GM18505 (cell line): ENCODE results near the gene CNIH4.
"Not testable (repeated sequence)": the region's sequence is repeated elsewhere in the genome, so short reads cannot be mapped to it uniquely, and the experiment has no call there.

Source experiments
- ATAC-seq: cut with Tn5 transposase; IDR thresholded peaks from one replicate; pipeline ENCODE4 v1.9.1; 2021; ENCODE audit not compliant: unreplicated experiment
- POLR2A ChIP-seq: IDR thresholded peaks from 4 replicates; pipeline ENCODE4 v1.6.1; 2011; ENCODE audit warnings: borderline replicate concordance; ENCODE audit not compliant: insufficient read depth, insufficient read length; ENCODE audit errors: extremely low read depth

CNIH4 gene

DNA sequence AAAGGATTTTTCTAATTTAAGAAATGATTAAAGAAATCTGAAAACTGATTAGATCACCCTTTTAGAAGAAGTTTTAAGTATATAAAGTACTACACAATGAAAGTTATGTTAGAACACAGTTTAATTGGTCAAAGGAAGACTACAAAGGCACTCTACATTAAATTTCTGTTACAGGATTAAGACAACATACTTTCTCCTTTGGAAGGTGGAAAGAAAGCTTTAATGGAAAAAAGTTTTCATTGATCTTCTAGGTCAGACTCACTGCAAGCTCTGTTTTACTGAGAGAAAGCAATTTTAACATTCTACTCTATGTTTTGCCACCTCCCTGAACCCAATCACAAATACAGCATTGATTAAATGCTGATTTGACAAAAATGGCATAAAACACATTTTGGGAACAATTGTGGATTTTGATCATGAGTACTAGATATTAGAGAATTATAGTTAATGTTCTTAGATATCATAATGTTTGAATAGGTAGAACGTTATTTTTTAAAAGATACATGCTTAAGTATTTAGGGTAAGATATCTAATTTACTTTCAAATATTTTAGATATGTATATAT, 45.9 kb downstream of the CNIH4 start:
- no peak for ATAC-seq
- TF ChIP-seq POLR2A: no peak

DNA sequence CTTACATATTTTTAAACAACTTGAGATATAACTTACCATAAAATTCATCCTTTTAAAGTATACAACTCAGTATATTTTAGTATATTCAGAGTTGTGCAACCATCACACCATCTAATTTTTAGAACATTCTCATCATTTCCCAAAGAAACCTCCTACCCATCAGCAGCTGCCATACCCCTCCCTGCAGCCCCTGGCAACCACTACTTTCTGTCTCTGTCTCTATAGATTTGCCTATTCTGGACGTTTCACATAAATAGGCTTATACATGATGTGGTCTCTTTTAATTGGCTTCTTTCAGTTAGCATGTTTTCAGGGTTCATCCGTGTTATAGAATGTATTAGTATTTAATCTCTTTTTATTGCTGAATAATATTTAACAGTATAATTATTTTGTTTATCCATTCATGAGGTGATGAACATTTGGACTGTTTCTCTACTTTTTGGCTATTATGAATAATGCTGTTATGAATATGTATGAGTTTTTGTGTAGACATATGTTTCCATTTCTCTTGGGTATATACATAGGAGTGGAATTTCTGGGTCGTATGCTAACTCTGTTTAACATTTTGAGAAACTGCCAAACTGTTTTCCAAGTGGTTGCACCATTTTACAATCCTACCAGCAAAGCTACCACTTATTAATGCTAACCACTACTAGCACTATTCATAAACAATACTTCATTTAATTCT, 48.4 kb downstream of the CNIH4 start:
- no peak for TF ChIP-seq POLR2A
- ATAC-seq: no peak

DNA sequence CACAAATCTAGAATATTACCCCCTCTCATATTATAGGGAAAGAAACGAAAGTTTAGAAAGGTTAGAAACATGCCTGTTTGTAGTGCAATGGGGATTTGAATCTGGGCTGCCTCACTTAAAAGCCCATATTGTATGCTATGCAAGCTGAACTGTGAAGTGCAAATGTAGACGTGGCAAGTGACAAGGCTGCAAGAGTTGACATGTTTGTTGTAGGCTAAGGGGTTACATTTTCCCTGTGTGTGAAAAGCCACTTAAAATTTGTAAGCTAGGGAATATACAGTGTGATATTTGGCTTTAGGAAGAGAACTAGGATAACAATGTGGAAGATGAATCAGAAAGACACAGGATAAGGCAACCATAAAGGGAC, 48.9 kb downstream of the CNIH4 start:
- no peak for TF ChIP-seq POLR2A
- ATAC-seq: no peak

DNA sequence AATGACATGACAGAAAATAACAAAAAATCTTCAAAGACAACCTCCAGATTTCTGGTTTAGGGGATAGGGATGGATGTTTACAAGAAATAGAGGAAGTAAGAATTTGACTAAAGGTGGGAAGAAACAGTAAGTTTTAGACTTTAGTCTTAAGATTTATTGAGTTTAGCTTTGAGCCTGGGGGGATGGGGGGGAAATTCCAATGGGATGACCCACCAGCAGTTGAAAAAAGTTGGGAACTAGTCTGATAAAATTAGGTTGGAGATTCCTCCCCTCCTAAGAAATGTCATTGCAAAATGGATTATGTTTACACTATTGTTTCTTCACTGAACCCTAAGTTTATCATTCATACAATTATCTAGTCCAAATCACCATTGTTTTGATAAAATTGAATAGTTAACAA, 49.5 kb downstream of the CNIH4 start:
- ATAC-seq: no peak
- TF ChIP-seq POLR2A: no peak

DNA sequence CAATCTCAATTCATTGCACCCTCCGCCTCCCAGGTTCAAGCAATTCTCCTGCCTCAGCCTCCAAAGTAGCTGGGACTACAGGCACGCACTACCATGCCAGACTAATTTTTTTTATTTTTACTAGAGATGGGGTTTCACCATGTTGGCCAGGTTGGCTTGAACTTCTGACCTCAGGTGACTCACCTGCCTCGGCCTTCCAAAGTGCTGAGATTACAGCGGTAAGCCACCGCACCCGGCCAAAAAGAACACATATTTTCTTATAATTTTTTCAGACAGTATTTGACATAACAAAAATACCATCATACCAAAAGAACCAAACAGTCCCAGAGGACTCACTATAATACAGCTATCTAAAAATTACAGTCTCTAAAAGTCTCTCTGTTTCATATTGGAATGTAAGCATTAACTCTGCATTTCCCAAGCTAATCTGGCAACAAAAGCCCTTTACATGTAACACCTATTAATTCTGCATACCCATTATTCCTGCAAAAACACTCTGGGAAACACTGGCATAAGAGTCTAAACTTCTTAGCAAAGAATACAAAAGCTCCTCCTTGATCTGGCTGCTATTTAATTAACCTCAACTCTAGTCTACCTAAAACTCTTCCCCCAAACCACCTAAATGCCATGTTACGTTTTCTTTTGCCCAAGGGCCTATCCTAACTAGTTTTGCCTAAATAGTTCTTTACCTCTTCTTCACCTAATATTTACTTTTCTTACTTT, 51.1 kb downstream of the CNIH4 start:
- no peak for ATAC-seq
- TF ChIP-seq POLR2A: no peak

DNA sequence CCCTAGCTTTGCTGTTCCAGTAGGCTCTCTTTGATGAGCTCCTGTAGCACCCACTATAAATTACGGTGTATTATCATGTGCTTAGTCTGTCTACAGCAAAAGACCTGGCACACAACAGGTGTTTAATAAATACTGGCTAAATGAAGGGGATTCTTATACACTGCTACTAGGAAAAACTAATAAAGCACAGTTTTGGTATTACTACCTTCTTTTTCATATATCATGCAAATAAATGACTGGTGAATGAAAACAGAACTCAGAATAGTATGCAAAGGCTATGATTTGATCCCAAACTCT, 51.6 kb downstream of the CNIH4 start:
- ATAC-seq: no peak

DNA sequence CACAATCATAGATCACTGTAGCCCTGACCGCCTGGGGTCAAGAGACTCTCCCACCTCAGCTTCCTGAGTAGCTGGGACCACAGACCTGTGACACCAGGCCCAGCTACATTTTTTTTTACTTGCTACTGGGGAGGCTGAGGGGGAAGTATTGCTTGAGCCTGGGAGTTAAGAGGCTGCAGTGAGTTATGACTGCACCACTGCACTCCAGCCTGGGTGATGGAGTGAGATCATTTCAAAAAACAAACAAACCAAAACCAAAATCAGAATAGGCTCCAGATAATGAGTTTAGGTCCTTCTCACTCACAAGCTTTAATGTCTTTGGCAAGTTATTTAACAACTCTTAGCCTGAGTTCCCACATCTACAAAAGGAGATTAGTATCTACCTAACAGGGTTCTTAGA, 55.1 kb downstream of the CNIH4 start:
- no peak for ATAC-seq
- TF ChIP-seq POLR2A: no peak

More for the DNA sequence above, 51.6 kb downstream of the CNIH4 start:
- no peak for TF ChIP-seq POLR2A

DNA sequence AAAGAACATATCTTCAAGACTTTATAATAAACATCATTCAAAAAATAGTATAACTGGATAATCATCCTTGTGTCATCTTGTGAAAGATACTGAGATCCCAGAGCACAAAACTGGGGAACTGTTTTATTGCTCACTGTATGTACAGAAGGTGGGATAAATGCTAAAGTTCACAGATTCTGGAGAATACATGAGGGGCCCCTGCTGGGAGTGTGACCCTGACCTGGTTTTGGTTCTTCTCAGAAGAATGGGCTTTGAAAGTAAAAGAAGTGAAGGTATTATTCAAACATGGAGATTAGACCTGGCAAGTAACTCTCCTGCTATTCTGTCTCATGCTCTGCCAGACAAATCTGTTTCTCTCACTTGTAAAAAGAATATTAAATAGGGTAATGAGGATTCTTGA, 63.4 kb downstream of the CNIH4 start:
- TF ChIP-seq POLR2A: no peak
- no peak for ATAC-seq

DNA sequence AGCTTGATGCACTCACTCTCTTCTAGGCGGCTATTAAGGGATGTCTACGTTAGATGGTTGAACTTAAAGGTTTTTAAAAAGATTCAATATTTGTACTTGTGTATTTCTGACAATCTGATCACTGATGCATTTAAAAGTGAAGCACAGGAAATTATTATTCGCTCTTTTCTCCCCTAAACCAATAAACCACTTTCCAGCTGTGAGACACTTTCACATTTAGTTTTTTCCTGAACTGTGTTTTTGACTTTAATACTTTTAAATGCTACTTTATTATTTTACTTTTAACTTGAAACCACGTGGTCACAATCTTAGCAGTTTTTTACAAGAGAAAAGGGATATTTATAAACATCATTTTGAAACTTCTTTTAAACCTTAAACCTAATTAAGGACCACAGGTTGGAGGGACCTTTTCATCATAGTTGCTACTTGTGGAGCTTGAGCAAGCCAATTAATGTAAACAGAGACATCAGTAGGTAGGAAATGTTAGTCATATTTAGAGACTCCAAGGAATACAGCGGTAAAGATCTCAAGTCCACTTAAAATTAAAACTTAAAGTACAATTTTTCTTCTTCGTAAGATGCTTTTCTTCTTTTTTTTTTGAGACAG, 68.7 kb downstream of the CNIH4 start:
- no peak for TF ChIP-seq POLR2A
- no peak for ATAC-seq

DNA sequence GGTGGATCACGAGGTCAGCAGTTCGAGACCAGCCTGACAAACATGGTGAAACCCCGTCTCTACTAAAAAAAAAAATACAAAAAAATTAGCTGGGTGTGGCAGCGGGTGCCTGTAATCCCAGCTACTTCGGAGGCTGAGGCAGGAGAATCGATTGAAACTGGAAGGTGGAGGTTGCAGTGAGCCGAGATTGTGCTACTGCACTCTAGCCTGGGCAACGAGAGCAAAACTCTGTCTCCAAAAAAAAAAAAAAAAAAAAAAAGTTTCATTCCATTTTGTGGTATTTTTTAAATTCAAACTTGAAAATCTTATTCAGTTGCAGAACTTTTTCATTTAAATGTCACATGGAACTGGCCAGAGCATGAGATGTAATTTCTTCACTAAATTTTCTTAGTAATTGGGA, 70.2 kb downstream of the CNIH4 start:
- ATAC-seq: not testable (repeated sequence)

DNA sequence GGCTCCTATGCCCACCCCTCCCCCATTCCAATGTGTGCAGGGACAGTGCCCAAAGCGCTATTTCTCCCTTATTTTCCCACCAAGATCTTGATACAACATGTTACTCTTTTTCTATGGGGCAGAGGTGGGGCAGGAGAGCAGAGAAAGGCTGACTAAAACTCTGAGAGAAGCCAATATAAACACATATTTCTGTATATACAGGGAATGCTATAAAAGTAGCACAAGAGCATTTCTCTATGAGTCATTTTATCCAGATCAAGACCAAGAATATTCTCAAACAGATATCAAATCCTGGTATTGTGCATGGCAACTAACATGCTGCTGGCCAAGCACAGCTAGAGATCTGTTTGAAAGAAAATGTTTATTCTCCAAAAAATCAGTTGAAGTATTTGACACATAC, 70.7 kb downstream of the CNIH4 start:
- TF ChIP-seq POLR2A: no peak

DNA sequence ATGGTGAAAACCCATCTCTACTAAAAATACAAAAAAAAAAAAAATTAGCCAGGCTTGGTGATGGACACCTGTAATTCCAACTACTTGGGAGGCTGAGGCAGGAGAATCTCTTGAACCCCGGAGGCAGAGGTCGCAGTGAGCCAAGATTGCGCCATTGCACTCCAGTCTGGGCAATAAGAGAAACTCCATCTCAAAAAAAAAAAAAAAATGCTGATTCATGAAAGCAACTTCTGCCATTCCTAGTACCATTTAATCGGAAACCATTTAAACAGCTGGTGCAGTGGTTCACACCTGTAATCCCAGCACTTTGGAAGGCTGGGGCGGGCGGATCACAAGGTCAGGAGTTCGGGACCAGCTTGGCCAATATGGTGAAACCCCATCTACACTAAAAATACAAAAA, 72.0 kb downstream of the CNIH4 start:
- not testable (repeated sequence) for ATAC-seq

More for the DNA sequence above, 70.7 kb downstream of the CNIH4 start:
- ATAC-seq: no peak
